Cerebellar nuclear complex (tissue), 1 donor: ENCODE measurements around the gene LINS1.

Experiments
- DNase-seq, 2 experiments: peaks; one replicate each; lab custom pipeline; 2025; lab: John Stamatoyannopoulos, UW

The LINS1 gene

DNA sequence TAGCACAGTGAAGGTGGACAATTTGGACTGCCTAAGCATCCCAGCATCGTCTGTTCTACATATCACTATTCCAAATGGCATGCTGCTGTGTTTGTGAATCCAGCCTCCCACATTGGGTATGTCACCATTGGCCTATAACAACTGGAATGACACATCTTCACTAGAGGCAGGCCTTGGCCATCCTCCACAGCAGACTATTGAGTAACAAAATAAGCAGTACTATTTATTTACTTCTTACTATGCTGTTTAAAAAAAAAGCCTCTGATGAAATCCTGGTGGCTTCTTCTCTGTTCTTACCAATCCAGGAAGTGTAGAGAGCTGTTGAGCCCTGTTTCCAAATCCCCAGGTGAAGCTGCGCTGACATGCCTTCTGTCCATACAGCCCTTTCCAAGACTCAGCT, 42.7 kb downstream of the LINS1 start:
- DNase-seq, result no peak

DNA sequence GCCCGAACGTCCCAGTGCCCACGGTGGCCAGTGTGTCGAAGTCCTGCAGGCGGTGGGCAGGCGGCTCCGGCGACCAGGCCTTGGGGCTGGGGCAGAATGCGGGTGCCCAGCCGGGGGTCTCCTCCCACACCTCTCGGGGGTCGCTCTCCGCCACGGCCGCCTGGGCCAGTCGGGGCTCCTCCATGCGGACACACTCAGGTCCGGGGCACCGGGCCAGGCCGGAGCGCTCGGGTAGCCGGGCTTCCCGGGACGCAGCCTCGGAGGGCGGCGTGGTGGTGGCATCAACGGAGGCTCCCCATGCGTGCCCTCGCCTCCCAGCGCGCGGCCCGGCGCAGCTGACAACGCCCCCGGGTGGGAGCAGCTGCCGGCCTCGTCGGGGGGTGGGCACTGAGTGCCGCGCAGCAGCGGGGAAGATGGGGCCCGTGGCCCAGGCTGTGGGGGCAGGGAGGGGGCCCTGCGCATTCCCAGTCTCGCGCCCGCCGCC, 43.2 kb downstream of the LINS1 start:
- DNase-seq, result no peak

DNA sequence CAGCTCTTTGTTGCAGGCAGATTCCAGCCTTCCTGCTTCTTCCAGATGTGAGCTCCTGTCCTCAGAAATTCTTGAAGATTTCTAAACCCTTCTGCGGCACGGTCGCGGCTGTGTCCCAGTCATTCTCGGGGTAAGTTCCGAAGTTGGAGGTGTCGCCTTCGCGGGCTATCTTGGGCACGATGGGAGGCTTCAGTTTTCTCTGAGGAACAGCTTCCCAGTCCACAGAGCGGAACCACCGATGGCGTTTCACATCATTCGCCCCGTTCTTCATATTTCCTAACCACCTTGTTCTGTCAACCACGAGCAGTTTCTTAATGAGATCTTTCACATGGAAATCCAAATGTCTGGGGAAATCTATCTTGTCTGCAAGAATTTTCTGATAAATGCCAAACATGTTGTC, 48.5 kb downstream of the LINS1 start:
- no peak for DNase-seq

DNA sequence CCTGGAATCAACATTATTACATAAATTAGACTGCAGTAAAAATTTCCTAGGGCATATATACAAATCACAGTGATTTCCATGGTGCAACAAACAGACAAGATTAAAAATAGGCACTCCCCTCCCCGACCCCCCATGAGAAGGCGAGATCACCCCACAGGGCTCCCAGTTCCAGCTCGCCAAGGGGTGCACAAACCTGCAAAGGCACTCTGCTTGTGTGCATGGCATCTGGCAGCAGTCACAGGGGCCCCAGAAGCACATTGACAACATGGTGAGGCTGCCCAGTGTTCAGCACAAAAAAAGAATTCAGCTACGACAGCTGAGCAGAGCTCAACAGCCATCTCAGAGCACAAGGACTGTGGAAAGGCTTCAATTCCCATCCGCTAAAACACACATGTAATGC, 54.0 kb downstream of the LINS1 start:
- no peak for DNase-seq

DNA sequence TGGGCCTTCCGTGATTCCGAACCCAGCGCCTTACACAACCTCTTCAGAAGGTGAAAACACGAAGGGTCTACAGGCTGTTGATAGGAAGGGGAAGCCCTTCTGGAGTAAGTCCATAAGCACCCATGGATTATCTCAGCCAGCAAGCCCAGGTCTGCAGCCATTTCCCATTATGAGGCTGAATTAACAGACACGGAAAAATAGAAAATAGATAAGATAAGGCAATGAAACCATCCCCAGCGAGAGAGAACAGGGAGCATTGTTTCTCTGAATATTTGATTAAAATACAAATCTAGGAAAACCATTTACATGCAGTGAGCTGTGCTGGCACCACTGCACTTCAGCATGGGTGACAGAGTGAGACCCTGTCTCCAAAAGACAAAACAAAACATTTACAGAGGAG, 57.0 kb downstream of the LINS1 start:
- DNase-seq, result no peak

DNA sequence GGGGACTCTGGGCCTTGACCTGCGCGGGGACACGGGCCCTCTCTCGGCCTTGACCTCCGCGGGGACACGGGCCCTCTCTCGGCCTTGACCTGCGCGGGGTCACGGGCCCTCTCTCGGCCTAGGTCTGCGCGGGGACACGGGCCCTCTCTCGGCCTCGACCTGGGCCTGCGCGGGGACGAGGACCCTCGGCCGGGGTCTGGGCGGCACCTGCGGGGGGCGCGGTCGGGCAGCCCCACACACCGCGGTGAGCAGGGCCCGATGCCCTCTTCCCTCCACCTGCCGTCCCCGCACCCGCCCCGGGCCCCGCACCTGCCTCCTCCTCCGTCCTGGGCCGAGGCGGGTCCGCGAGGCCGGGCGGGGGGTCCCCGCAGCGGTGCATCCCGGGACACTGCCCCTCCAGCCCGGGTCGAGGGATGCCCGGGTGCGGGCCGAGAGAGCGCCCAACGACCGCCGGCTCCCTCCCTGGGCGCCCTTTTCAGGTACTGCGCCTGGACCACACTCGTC, 57.6 kb downstream of the LINS1 start:
- DNase-seq, result no peak

DNA sequence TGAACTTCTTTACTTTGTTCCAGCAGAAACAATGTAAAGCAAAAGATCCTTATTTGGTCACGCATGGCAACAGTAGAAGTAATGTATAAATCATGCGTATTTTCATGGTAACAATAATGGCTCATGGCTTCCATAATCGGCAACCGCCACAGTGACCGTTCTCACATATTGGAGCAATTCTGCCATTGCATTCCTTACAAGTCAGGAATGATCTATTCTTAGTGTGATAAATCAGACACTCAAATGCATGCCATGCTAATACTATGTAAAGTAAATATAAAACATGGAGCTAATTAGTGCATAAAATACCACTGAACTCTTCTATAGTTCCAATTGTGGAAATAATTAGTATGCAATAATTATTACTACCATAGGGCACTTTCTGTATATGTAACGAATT, 59.7 kb downstream of the LINS1 start:
- DNase-seq, result no peak

DNA sequence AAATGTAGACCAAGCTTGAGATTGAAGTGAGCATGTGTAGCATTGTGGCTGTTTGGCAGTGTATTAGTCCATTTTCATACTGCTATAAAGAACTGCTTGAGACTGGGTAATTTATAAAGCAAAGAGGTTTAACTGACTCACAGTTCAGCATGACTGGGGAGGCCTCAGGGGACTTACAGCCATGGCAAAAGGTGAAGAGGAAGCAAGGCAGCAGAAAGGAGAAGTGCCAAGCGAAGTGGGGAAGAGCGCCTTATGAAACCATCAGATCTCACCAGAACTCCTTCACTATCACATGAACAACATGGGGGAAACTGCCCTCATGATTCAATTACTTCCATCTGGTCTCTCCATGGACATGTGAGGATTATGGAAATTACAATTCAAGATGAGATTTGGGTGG, 64.7 kb downstream of the LINS1 start:
- DNase-seq, result no peak

DNA sequence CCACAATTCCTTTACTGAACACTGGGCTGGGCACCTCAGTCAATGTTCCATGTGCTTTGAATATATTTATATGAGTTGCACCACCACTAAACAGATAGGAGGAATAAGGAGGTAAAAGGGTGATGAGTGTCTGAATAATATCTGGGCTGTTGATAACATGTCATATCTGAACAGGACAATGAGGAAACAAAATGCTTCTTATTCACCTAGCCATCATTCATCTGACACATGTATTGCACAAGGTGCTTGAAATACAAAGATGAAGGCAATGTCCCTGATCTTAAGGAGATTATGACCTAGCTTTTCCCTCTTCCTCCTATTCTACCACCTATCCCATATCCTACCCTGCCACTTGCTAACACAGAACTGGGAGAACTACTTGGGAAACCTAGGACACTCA, 65.3 kb downstream of the LINS1 start:
- no peak for DNase-seq

DNA sequence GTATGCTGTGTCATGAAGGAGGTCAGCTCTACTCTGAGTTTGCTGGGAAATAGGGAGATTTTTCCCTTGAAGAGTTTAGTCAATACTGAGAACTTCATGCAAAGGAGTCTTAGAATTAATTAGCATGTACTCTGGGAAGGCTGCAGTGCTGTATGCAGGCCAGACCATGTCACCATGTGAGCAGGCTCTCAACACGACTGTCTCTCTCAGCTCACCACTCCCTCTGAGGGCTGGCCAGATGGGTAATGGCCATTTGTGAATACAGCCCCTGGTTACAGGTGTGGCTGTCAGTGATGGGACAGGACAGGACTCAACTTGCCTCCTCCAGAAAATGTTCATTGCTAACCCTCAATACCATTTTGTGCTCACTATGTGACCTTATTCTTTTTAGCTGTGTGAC, 68.1 kb downstream of the LINS1 start:
- no peak for DNase-seq

DNA sequence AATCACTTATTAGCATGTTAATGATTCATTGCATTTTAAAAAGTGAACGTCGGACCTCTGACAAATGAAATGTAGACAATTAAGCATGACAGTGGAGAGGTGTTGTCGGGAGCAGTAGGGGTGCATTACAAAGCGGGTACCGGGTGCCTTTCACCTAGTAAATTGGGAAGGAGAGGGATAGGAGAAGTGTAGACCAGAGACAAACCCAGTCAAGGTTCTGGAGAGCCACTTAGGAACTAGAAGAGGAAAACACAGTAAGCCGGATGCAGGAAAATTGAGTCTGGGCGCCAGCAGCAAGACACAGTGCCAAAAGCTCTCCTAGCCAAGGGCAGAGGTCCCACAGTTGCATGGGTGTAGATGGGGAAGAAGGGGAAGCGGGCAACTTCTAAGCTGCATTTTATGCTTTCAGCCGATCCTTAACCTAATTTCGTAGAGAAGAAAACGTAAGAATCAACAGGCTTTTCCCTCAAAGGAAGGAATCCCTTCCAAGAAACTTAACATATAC, 70.1 kb downstream of the LINS1 start:
- DNase-seq, result no peak

DNA sequence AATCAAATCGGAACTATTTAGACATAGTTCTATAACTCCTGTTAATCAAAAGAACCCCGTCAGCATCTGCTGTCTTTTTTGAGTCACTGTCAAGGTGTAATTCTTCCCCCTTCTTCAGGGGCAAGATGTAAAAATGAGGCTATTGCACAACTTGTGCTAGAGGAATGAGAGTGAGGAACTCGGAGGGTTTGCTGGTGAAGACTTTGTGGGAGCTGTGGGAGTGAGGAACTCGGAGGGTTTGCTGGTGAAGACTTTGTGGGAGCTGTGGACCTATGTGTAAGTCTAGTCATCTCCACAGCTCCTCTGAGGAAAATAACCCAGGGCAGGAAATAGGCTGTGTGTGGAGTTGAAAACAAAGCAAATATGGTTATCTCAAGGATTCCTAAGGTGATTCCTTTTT, 70.8 kb downstream of the LINS1 start:
- no peak for DNase-seq

DNA sequence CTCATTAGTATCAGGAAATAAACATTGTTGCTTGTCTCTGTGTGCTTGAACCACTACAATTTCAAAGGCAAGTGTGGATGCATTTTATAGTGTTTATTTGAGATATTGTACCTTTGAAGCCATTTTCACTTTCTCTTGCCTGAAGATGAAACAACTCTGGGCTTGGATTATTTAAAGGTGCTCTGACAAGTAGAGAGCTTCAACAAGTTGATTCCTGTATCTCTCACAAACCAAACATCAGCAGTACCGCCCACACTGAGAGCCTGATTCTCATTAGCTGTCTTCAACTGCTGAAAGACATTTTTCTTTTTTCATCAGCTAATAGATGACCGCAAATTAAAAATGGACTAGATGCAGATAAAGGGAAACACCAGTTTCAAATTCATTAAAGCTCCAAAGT, 72.4 kb downstream of the LINS1 start:
- no peak for DNase-seq

DNA sequence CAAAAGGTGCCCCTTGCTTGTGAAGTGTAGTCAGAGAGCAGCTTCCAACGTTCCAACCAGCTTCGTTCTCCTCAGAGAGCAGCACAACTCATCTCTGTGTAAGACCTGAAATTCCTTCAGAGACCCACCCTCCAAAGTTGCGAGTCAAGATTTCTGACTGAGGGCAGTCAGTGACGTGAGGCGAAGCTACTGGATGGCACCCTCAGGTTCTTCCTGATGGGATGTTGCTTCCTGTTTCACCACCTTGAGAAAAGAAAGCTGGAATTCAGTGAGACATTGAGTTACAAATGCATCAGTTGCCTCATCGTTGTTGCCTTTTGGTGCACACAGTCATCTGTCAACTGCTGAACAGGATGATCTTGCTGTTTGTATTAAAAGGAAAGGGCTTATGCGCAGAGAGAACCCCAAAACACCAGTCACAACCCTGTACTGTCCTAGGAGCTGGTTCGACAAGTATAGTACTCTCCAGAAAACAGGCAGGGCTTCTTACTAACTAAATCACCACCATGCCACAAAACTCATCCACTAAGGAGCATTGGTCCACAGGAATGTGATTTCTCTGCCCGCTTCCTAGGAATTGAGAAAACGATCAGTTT, 73.1 kb downstream of the LINS1 start, which contains the start of gene CERS3:
TSS of gene CERS3 (minus strand) at position 118 of the 596 bp plus-strand sequence. CDS start 27,101 bp downstream, outside the sequence.
- no peak for DNase-seq

DNA sequence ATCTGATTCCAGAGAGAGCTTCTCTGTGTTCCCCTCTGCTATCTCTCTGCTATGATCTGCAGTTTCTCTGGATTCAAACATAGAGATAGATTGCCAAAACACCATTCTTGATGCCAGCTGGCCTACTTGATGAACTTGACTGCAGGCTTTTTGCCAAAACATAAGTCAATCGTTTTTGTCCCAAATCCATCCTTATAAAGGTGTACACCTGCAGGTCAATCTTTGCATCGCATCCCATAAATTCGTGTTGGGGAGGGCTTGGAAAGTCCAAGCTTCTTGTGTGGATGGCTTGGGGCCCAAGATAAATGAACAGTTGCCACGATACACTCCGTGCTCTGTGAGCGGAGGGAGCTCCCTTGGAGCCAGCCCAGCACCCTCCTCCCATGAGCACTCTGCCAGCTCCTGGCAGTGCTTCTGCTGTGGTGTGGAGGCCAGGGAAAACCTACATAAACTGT, 75.9 kb downstream of the LINS1 start:
- peak; percentile 44 to 63 for DNase-seq

DNA sequence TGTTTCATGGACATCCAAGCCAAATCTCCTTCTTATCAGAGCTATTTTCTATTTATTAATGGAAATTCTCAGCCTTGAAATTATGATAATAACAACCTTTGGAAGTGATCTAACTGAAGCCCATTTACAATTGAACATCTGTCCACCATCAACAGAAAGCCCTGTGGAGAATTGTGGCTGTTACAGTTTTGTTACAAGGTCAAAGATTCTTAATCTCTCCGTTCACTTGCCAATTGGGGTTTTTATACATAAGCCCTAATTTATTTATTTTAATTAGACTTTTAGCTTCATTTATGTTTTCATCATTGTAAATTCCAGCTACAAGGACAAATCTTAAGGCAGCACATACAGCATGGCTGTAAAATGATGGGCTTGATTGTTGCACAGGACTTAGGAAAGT, 76.5 kb downstream of the LINS1 start:
- DNase-seq, result no peak

DNA sequence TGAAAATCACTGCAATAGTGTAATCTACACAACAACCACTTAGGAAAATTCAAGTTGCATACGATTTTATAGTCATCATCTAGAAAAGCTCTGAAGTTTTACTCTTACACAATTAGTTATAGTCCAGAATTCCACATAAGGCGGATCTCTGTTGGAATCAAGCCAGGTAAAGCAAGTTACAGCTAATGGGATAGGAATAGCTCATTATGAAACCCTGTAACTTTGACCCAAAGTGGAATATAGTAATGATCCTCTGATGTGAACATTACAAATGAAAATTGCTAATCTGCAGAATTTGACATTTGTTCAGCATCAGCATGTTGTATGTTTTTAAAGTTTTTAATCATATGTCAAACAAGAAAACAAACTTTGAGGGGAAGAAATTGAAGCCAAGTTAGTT, 77.7 kb downstream of the LINS1 start:
- no peak for DNase-seq

DNA sequence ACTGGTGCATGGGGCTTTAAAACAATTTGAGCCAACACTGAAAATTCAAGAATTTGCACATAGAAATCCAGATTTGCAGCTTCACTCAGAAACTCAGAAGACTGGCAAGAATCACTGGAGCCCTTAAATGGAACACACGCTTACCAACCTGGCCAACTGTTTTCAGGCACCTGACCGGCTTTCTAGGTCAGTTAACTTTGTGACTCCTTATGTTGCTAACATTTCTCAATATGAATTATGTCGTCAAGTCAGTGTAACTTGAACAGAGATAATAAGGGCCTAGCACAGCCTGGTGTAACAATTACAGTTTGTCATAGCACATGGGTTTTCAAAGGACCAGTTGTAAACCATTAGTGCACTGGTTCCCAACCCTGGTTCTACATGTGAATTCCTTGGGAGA, 80.1 kb downstream of the LINS1 start:
- DNase-seq, result no peak

DNA sequence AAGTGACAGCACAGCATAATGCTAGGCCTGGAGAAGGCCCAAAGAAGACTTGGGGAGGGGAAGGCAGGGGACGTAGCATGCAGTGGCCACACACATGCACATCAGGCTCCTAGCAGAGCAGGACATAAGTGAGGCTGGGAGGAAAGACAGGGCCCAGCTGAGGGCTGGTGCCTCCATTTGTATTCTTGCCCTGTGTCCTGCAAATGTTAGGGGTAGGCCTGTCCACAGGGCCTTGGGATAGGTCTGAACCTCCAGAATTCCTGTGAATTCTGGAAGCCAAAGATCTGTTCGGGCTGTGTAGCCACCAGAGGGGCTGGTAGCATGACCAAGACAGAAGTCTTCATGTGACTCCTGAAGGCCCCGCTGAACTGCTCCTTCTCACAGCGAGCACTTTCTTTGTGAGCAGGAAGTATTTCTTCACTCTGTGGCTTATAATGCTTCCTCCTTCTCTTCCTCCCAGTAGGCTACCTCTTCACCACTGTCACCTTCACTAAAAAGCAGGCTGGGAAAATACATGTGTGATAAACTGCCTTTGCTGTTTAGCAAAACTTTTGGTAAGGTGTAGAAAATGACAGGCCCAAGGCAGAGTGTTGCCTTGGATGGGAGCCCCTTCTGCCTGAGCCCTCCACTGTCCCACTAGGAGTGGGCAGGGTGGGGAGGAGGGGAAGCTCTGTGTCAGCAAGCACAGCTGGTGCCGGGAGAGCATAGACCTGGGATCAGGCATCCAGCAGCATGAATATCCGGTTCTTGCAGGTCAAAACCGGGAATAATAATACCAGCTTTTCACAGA, 81.7 kb downstream of the LINS1 start:
- no peak for DNase-seq

DNA sequence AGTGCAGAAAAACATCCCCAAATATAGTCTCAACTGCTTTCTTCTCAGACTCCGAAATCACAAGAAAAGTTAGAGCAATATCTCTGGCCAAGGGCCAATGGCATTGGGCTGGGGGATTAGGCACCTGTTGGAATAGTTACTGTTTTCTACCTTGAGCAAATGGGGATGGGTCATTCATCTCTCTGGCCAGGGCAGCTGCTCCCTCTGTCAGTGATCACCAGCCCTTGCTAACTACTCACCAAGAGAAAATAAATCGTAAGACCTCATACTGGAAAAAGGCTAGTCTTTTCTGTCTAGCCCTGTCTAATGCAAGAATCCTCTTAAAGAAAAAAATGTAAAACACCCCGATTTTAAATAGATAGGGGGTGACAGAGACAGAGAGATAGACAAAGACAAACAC, 84.1 kb downstream of the LINS1 start:
- DNase-seq, result no peak
